ENCODE results near the gene CDK1.

The CDK1 gene

DNA sequence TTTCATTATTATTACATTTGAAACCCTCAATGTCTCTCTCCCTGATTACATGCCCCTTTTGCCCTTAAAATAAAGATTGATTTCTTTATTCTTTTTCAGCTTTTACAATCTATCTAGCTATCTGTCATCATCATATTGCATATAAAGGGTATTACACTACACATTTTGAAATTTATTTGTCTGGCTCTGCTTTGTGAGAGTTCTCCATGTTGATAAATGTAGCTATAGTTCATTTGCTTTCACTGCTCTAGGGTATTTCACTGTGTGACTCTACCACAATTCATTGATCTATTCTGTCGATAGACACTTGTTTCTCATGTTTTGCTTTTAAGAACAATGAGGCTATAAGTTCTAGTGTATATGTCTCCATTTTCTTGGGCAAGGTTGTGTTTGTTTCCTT is 25.6 kb downstream of the CDK1 start:
- no peak overlapping the region for H3K4me2 ChIP-seq (ENCODE audit: low read depth, low read length)
- no peak overlapping the region for H2AFZ ChIP-seq (ENCODE audit: low read length)
- TF ChIP-seq EZH2phosphoT487 (IDR thresholded peaks at IDR 0.05; ENCODE audit: low read length) (no peak), EZH2 (optimal IDR thresholded peaks at IDR 0.05; ENCODE audit: low read depth, low read length) (no peak)
- TF ChIP-seq, protein P1, sequence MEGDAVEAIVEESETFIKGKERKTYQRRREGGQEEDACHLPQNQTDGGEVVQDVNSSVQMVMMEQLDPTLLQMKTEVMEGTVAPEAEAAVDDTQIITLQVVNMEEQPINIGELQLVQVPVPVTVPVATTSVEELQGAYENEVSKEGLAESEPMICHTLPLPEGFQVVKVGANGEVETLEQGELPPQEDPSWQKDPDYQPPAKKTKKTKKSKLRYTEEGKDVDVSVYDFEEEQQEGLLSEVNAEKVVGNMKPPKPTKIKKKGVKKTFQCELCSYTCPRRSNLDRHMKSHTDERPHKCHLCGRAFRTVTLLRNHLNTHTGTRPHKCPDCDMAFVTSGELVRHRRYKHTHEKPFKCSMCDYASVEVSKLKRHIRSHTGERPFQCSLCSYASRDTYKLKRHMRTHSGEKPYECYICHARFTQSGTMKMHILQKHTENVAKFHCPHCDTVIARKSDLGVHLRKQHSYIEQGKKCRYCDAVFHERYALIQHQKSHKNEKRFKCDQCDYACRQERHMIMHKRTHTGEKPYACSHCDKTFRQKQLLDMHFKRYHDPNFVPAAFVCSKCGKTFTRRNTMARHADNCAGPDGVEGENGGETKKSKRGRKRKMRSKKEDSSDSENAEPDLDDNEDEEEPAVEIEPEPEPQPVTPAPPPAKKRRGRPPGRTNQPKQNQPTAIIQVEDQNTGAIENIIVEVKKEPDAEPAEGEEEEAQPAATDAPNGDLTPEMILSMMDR (IDR thresholded peaks at IDR 0.05; ENCODE audit: low read length): no peak
- H3K9ac ChIP-seq (ENCODE audit: low read length): no peak overlapping the region
- no peaks in the 10 kb centered on the region for H3K79me2 ChIP-seq (ENCODE audit: low read length)
- no peaks in the 10 kb centered on the region for H3K36me3 ChIP-seq (replicated peaks; ENCODE audit: insufficient read depth, low read length)
- H3K4me3 ChIP-seq (ENCODE audit: low read length): no peak overlapping the region
- no peak for DNase-seq
- H4K20me1 ChIP-seq (ENCODE audit: insufficient read depth, low read length): no peaks in the 10 kb centered on the region
- peaks cover 2% of the 10 kb centered on the region; the same call in 1 of the 2 replicates for H3F3A ChIP-seq (ENCODE audit: insufficient read depth, low read length)
- no peaks in the 10 kb centered on the region for H3K9me3 ChIP-seq (replicated peaks; ENCODE audit: insufficient read depth, low read length)
- no peaks in the 10 kb centered on the region for H3K9me2 ChIP-seq (replicated peaks; ENCODE audit: insufficient read depth, low read length)
- no peaks in the 10 kb centered on the region for H3K4me1 ChIP-seq (ENCODE audit: low read length)
- no peak overlapping the region for H3K27ac ChIP-seq (ENCODE audit: low read length)
- H3K27me3 ChIP-seq (replicated peaks; ENCODE audit: insufficient read depth, low read length): no peaks in the 10 kb centered on the region

DNA sequence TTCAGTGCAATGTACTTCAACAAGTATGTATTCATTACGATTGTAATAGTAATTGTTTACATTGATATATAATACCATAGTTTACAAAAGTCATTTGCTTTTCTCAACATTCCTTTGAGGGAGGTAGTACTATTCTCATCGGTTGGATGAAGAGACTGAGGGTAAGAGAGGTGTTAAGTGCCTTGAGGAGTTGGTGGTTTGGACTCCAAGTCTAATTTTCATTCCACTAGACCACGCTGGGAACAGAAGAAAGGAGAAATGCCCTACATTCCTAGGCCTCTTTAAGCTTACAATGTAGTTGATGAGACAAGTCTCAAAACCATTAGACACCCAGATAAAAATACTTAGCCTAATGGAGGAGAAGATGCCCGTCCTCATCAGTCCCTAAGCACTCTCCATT is 28.6 kb downstream of the CDK1 start:
- H3K36me3 ChIP-seq (replicated peaks; ENCODE audit: insufficient read depth, low read length): no peaks in the 10 kb centered on the region
- no peaks in the 10 kb centered on the region for H3K9me2 ChIP-seq (replicated peaks; ENCODE audit: insufficient read depth, low read length)
- H3K9me3 ChIP-seq (replicated peaks; ENCODE audit: insufficient read depth, low read length): no peaks in the 10 kb centered on the region
- no peak for TF ChIP-seq EZH2phosphoT487 (IDR thresholded peaks at IDR 0.05; ENCODE audit: low read length)
- no peak for TF ChIP-seq EZH2 (optimal IDR thresholded peaks at IDR 0.05; ENCODE audit: low read depth, low read length)
- TF ChIP-seq, protein P1 (IDR thresholded peaks at IDR 0.05; ENCODE audit: low read length): no peak
- H3K27me3 ChIP-seq (replicated peaks; ENCODE audit: insufficient read depth, low read length): no peaks in the 10 kb centered on the region
- H3F3A ChIP-seq (ENCODE audit: insufficient read depth, low read length): no peaks in the 10 kb centered on the region
- no peaks in the 10 kb centered on the region for H3K79me2 ChIP-seq (ENCODE audit: low read length)
- no peaks in the 10 kb centered on the region for H4K20me1 ChIP-seq (ENCODE audit: insufficient read depth, low read length)
- H3K4me3 ChIP-seq (ENCODE audit: low read length): no peak overlapping the region
- H3K4me2 ChIP-seq (ENCODE audit: low read depth, low read length): no peak overlapping the region
- no peak overlapping the region for H3K9ac ChIP-seq (ENCODE audit: low read length)
- DNase-seq: no peak
- no peak overlapping the region for H3K27ac ChIP-seq (ENCODE audit: low read length)
- no peaks in the 10 kb centered on the region for H3K4me1 ChIP-seq (ENCODE audit: low read length)
- no peak overlapping the region for H2AFZ ChIP-seq (ENCODE audit: low read length)

DNA sequence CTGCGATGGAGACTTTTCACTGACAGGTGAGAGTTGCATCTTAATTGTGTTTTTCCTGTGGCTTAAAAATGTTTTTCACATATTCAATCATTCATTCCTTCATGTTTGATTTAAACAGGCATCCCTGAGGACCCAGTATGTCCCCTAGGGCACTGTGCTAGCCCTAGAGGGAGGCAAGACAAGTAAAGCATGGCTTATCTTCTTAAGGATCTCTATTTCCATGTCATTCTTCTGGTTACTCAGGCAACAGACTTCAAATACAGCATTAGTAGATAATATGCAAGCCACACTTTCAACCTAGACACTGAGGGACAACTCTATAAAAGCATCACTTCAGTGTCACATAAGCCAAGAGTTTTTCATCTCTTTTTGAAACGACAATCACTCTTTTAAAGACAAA is 29.2 kb downstream of the CDK1 start:
- no peaks in the 10 kb centered on the region for H4K20me1 ChIP-seq (ENCODE audit: insufficient read depth, low read length)
- H3K4me2 ChIP-seq (ENCODE audit: low read depth, low read length): no peak overlapping the region
- no peaks in the 10 kb centered on the region for H3K9me3 ChIP-seq (replicated peaks; ENCODE audit: insufficient read depth, low read length)
- no peaks in the 10 kb centered on the region for H3K9me2 ChIP-seq (replicated peaks; ENCODE audit: insufficient read depth, low read length)
- no peak for TF ChIP-seq EZH2 (optimal IDR thresholded peaks at IDR 0.05; ENCODE audit: low read depth, low read length)
- no peak overlapping the region for H2AFZ ChIP-seq (ENCODE audit: low read length)
- H3K27ac ChIP-seq (ENCODE audit: low read length): no peak overlapping the region
- no peak overlapping the region for H3K4me3 ChIP-seq (ENCODE audit: low read length)
- H3K4me1 ChIP-seq (ENCODE audit: low read length): no peaks in the 10 kb centered on the region
- no peaks in the 10 kb centered on the region for H3K79me2 ChIP-seq (ENCODE audit: low read length)
- no peak overlapping the region for H3K9ac ChIP-seq (ENCODE audit: low read length)
- no peaks in the 10 kb centered on the region for H3K27me3 ChIP-seq (replicated peaks; ENCODE audit: insufficient read depth, low read length)
- H3F3A ChIP-seq (ENCODE audit: insufficient read depth, low read length): no peaks in the 10 kb centered on the region
- H3K36me3 ChIP-seq (replicated peaks; ENCODE audit: insufficient read depth, low read length): no peaks in the 10 kb centered on the region
- DNase-seq: no peak

DNA sequence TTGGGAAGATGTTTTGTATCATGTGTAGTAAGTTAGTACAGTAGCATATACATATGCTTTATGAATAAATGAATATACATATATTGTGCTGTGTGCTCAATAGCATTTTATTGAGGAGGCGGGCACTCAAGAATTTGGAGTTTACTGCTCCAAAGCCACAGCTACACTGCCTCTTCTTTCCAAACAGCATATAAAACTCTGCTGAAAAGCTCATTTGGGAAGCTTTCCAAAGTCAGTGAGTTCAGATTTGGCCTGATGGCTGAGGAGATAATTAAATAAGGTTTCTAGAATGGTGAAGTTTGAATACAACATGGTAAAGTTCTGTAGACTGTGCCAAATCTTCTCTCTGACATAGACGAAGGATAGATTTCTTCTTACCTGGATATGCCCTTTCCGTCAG is 29.8 kb downstream of the CDK1 start:
- DNase-seq: no peak
- Histone ChIP-seq H3K27ac (ENCODE audit: low read length) (no peak overlapping the region), H3F3A (ENCODE audit: insufficient read depth, low read length) (no peaks in the 10 kb centered on the region), H3K36me3 (replicated peaks; ENCODE audit: insufficient read depth, low read length) (no peaks in the 10 kb centered on the region), H3K4me3 (ENCODE audit: low read length) (no peak overlapping the region), H3K9ac (ENCODE audit: low read length) (no peak overlapping the region), H4K20me1 (ENCODE audit: insufficient read depth, low read length) (no peaks in the 10 kb centered on the region), H3K79me2 (ENCODE audit: low read length) (no peaks in the 10 kb centered on the region), H2AFZ (ENCODE audit: low read length) (no peak overlapping the region), H3K4me1 (ENCODE audit: low read length) (no peaks in the 10 kb centered on the region), H3K9me3 (replicated peaks; ENCODE audit: insufficient read depth, low read length) (no peaks in the 10 kb centered on the region), H3K27me3 (replicated peaks; ENCODE audit: insufficient read depth, low read length) (no peaks in the 10 kb centered on the region), H3K9me2 (replicated peaks; ENCODE audit: insufficient read depth, low read length) (no peaks in the 10 kb centered on the region), H3K4me2 (ENCODE audit: low read depth, low read length) (no peak overlapping the region)
- TF ChIP-seq EZH2phosphoT487 (IDR thresholded peaks at IDR 0.05; ENCODE audit: low read length) (no peak), EZH2 (optimal IDR thresholded peaks at IDR 0.05; ENCODE audit: low read depth, low read length) (no peak)
- TF ChIP-seq, protein P1 (IDR thresholded peaks at IDR 0.05; ENCODE audit: low read length): no peak
